ENCODE results near the gene TINAGL1. TPM values are rescaled to one million over a fixed set of nuclear protein-coding genes. Genes with fewer than 3 reads are reported as not detected.

Gene TINAGL1
- polyA plus RNA-seq (2013, experiment 1 of 2), result 2.5 TPM
- polyA plus RNA-seq (2013, experiment 2 of 2), result 3.2 TPM

- H3K27ac ChIP-seq (ENCODE audit: low read depth, low read length), result 0 out of 2 replicates have a peak within 1 kb of the TSS, but pooled peaks have one; percentile 17
- peak within 1 kb of the TSS; percentile 37 for H3K4me3 ChIP-seq (ENCODE audit: low read length)
- H3K9ac ChIP-seq (ENCODE audit: low read depth, low read length), result 0 out of 2 replicates have a peak within 1 kb of the TSS, but pooled peaks have one; percentile 11
- peaks cover 9% of the 10 kb centered on the region; the same call in 1 of the 2 replicates for H3K27me3 ChIP-seq (ENCODE audit: insufficient read depth, low read length)
- no peaks in the 10 kb centered on the region for H3K9me3 ChIP-seq (ENCODE audit: insufficient read depth, low read depth, low read length)
- no peaks in the 10 kb centered on the region for H3K36me3 ChIP-seq (ENCODE audit: insufficient read depth, low read length)
- WGBS, result 7% methylated on average over 25 of the region's 25 CpGs
- H3K4me1 ChIP-seq (ENCODE audit: insufficient read depth, low read length), result peaks cover 31% of the 10 kb centered on the region
Observed at GRCh38 chr1:31576201-31576669, at the start of gene TINAGL1. Gene TINAGL1, plus strand, starts transcription at chr1:31576515. Its CDS starts 634 bp downstream, at chr1:31577149.

- H3K9ac ChIP-seq (ENCODE audit: low read depth, low read length), result no peak overlapping the region
- no peaks in the 10 kb centered on the region for H3K27me3 ChIP-seq (ENCODE audit: insufficient read depth, low read length)
- H3K9me3 ChIP-seq (ENCODE audit: insufficient read depth, low read depth, low read length), result no peaks in the 10 kb centered on the region
- 97% methylated on average over 3 of the region's 4 CpGs for WGBS
- H3K4me3 ChIP-seq (ENCODE audit: low read length), result no peak overlapping the region
- peaks cover 4% of the 10 kb centered on the region; the same call in 1 of the 2 replicates for H3K4me1 ChIP-seq (ENCODE audit: insufficient read depth, low read length)
- H3K27ac ChIP-seq (ENCODE audit: low read depth, low read length), result no peak overlapping the region
- no peaks in the 10 kb centered on the region for H3K36me3 ChIP-seq (ENCODE audit: insufficient read depth, low read length)
Observed at GRCh38 chr1:31529999-31530684, 46.2 kb upstream of the TINAGL1 start.

- H3K27ac ChIP-seq (ENCODE audit: low read depth, low read length), result no peak overlapping the region
- peaks cover 4% of the 10 kb centered on the region; the same call in 1 of the 2 replicates for H3K4me1 ChIP-seq (ENCODE audit: insufficient read depth, low read length)
- H3K27me3 ChIP-seq (ENCODE audit: insufficient read depth, low read length), result no peaks in the 10 kb centered on the region
- no peak overlapping the region for H3K4me3 ChIP-seq (ENCODE audit: low read length)
- 91% methylated on average over 10 of the region's 10 CpGs for WGBS
- H3K36me3 ChIP-seq (ENCODE audit: insufficient read depth, low read length), result no peaks in the 10 kb centered on the region
- no peaks in the 10 kb centered on the region for H3K9me3 ChIP-seq (ENCODE audit: insufficient read depth, low read depth, low read length)
- H3K9ac ChIP-seq (ENCODE audit: low read depth, low read length), result no peak overlapping the region
Observed at GRCh38 chr1:31531177-31531999, 44.9 kb upstream of the TINAGL1 start.

GRCh38 chr1:31532173-31532572 is 44.1 kb upstream of the TINAGL1 start:
- Histone ChIP-seq H3K27ac (ENCODE audit: low read depth, low read length) (no peak overlapping the region), H3K9me3 (ENCODE audit: insufficient read depth, low read depth, low read length) (no peaks in the 10 kb centered on the region), H3K4me1 (ENCODE audit: insufficient read depth, low read length) (peaks cover 4% of the 10 kb centered on the region; the same call in 1 of the 2 replicates)

GRCh38 chr1:31535561-31535960 is 40.8 kb upstream of the TINAGL1 start:
- H3K36me3 ChIP-seq (ENCODE audit: insufficient read depth, low read length), result no peaks in the 10 kb centered on the region

More at GRCh38 chr1:31532173-31532572, 44.1 kb upstream of the TINAGL1 start:
- Histone ChIP-seq H3K27me3 (ENCODE audit: insufficient read depth, low read length) (no peaks in the 10 kb centered on the region), H3K9ac (ENCODE audit: low read depth, low read length) (no peak overlapping the region), H3K4me3 (ENCODE audit: low read length) (no peak overlapping the region), H3K36me3 (ENCODE audit: insufficient read depth, low read length) (no peaks in the 10 kb centered on the region)
- 100% methylated on average over 1 of the region's 1 CpG for WGBS

GRCh38 chr1:31539329-31539728 is 37.0 kb upstream of the TINAGL1 start:
- no peak overlapping the region for H3K4me3 ChIP-seq (ENCODE audit: low read length)
- H3K4me1 ChIP-seq (ENCODE audit: insufficient read depth, low read length), result no peaks in the 10 kb centered on the region
- 89% methylated on average over 3 of the region's 3 CpGs for WGBS
- H3K27ac ChIP-seq (ENCODE audit: low read depth, low read length), result no peak overlapping the region
- H3K9ac ChIP-seq (ENCODE audit: low read depth, low read length), result no peak overlapping the region
- H3K9me3 ChIP-seq (ENCODE audit: insufficient read depth, low read depth, low read length), result peaks cover 12% of the 10 kb centered on the region; the same call in 1 of the 2 replicates
- no peaks in the 10 kb centered on the region for H3K27me3 ChIP-seq (ENCODE audit: insufficient read depth, low read length)
- H3K36me3 ChIP-seq (ENCODE audit: insufficient read depth, low read length), result no peaks in the 10 kb centered on the region

More at GRCh38 chr1:31535561-31535960, 40.8 kb upstream of the TINAGL1 start:
- Histone ChIP-seq H3K4me1 (ENCODE audit: insufficient read depth, low read length) (peaks cover 4% of the 10 kb centered on the region; the same call in 1 of the 2 replicates), H3K9ac (ENCODE audit: low read depth, low read length) (no peak overlapping the region), H3K27ac (ENCODE audit: low read depth, low read length) (no peak overlapping the region), H3K4me3 (ENCODE audit: low read length) (no peak overlapping the region), H3K9me3 (ENCODE audit: insufficient read depth, low read depth, low read length) (no peaks in the 10 kb centered on the region), H3K27me3 (ENCODE audit: insufficient read depth, low read length) (no peaks in the 10 kb centered on the region)
- 94% methylated on average over 5 of the region's 7 CpGs for WGBS

- H3K36me3 ChIP-seq (ENCODE audit: insufficient read depth, low read length), result no peaks in the 10 kb centered on the region
- no peak overlapping the region for H3K27ac ChIP-seq (ENCODE audit: low read depth, low read length)
- no peak overlapping the region for H3K4me3 ChIP-seq (ENCODE audit: low read length)
- no peaks in the 10 kb centered on the region for H3K27me3 ChIP-seq (ENCODE audit: insufficient read depth, low read length)
- peaks cover 12% of the 10 kb centered on the region; the same call in 1 of the 2 replicates for H3K9me3 ChIP-seq (ENCODE audit: insufficient read depth, low read depth, low read length)
- H3K9ac ChIP-seq (ENCODE audit: low read depth, low read length), result no peak overlapping the region
- H3K4me1 ChIP-seq (ENCODE audit: insufficient read depth, low read length), result no peaks in the 10 kb centered on the region
- WGBS, result 90% methylated on average over 4 of the region's 4 CpGs
Observed at GRCh38 chr1:31541194-31541593, 35.1 kb upstream of the TINAGL1 start.

GRCh38 chr1:31545927-31546540 is 30.3 kb upstream of the TINAGL1 start:
- Histone ChIP-seq H3K36me3 (ENCODE audit: insufficient read depth, low read length) (no peaks in the 10 kb centered on the region), H3K9ac (ENCODE audit: low read depth, low read length) (no peak overlapping the region), H3K27ac (ENCODE audit: low read depth, low read length) (no peak overlapping the region), H3K4me1 (ENCODE audit: insufficient read depth, low read length) (0 out of 2 replicates have a peak, but pooled peaks cover 2% of the 10 kb centered on the region), H3K9me3 (ENCODE audit: insufficient read depth, low read depth, low read length) (peaks cover 12% of the 10 kb centered on the region; the same call in 1 of the 2 replicates), H3K27me3 (ENCODE audit: insufficient read depth, low read length) (no peaks in the 10 kb centered on the region), H3K4me3 (ENCODE audit: low read length) (no peak overlapping the region)
- 88% methylated on average over 4 of the region's 4 CpGs for WGBS

GRCh38 chr1:31548534-31548906 is 27.8 kb upstream of the TINAGL1 start:
- Histone ChIP-seq H3K9me3 (ENCODE audit: insufficient read depth, low read depth, low read length) (no peaks in the 10 kb centered on the region), H3K36me3 (ENCODE audit: insufficient read depth, low read length) (no peaks in the 10 kb centered on the region), H3K27ac (ENCODE audit: low read depth, low read length) (no peak overlapping the region), H3K4me1 (ENCODE audit: insufficient read depth, low read length) (0 out of 2 replicates have a peak, but pooled peaks cover 2% of the 10 kb centered on the region), H3K27me3 (ENCODE audit: insufficient read depth, low read length) (no peaks in the 10 kb centered on the region), H3K4me3 (ENCODE audit: low read length) (no peak overlapping the region), H3K9ac (ENCODE audit: low read depth, low read length) (peak overlapping the region; percentile 50; the same call in 1 of the 2 replicates)
- 64% methylated on average over 12 of the region's 12 CpGs for WGBS

GRCh38 chr1:31548907-31549808 is 27.2 kb upstream of the TINAGL1 start:
- H3K27me3 ChIP-seq (ENCODE audit: insufficient read depth, low read length), result no peaks in the 10 kb centered on the region
- 3% methylated on average over 23 of the region's 24 CpGs for WGBS
- H3K36me3 ChIP-seq (ENCODE audit: insufficient read depth, low read length), result no peaks in the 10 kb centered on the region
- peak overlapping the region; percentile 60 for H3K4me3 ChIP-seq (ENCODE audit: low read length)
- H3K4me1 ChIP-seq (ENCODE audit: insufficient read depth, low read length), result 0 out of 2 replicates have a peak, but pooled peaks cover 2% of the 10 kb centered on the region
- H3K9me3 ChIP-seq (ENCODE audit: insufficient read depth, low read depth, low read length), result no peaks in the 10 kb centered on the region
- peak overlapping the region; percentile 55 for H3K9ac ChIP-seq (ENCODE audit: low read depth, low read length)
- no peak overlapping the region for H3K27ac ChIP-seq (ENCODE audit: low read depth, low read length)

All from HUES64 (cell line).